Fibroblast of pulmonary artery (primary cell): ENCODE results near the gene ATP13A1.
A peak's percentile ranks its signal among the peaks of the same experiment; 100 is the strongest.

Experiments used
- DNase-seq: peaks from one replicate; pipeline ENCODE4 v3.0.0-alpha.2; 2010; ENCODE audit warnings: low read depth
- H3K4me3 ChIP-seq: replicated peaks from 2 replicates; pipeline ENCODE4 v1.5.1; 2011; ENCODE audit warnings: low read depth, mild to moderate bottlenecking, control low read depth, low read length, moderate library complexity
- CTCF ChIP-seq: IDR thresholded peaks from 2 replicates; pipeline ENCODE4 v1.5.1; 2011; ENCODE audit warnings: mild to moderate bottlenecking, control low read depth, low read length, inconsistent platforms; ENCODE audit errors: missing control alignments

Gene ATP13A1

GRCh38 chr19:19643158-19644053 is 20.1 kb downstream of the ATP13A1 start, which contains the start of gene GMIP:
GMIP (minus strand) TSS chr19:19643657; CDS start chr19:19643529, 128 bp downstream.
- peak within 1 kb of the TSS; percentile 83 for H3K4me3 ChIP-seq
- peak; percentile 43 for DNase-seq
- TF ChIP-seq CTCF = peak; percentile 75

GRCh38 chr19:19642506-19643157 is 20.8 kb downstream of the ATP13A1 start:
- DNase-seq = no peak
- H3K4me3 ChIP-seq = peak overlapping the region; percentile 83
- TF ChIP-seq CTCF = no peak

GRCh38 chr19:19637523-19638251 is 25.8 kb downstream of the ATP13A1 start:
- no peak for TF ChIP-seq CTCF
- no peak for DNase-seq
- H3K4me3 ChIP-seq = no peak overlapping the region

- no peak for TF ChIP-seq CTCF
These were observed 26.3 kb downstream of the ATP13A1 start for GRCh38 chr19:19637186-19637522.

DNA sequence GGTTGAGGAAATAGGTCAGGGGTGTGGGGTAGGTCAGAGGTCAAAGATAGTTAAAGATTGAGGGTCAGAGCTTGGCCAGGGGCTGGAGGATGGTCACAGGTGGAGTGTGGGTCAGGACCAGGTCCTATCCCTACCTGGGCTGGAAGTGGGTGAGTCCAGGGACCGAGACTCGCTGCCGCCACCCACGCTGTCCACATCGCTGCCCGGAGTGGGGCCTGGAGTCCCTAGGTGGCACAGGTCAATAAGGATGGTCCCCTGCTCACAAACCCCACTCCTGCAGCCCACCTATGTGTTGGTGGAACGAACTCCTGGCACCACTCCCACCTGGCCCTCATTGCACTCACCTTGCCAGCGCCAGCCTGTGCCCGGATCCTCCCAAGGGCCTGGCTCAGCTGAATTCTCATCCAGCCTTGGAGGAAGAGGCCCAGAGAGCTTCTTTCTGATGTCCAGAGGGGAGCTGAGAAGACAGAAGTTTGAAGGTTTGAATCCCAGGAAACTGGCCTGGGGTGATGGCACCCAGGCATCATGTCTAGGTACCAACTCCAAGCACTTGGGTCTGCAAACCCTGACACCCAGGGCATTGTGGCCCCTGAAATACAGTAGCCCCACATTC is 26.8 kb downstream of the ATP13A1 start:
- no peak for DNase-seq
- TF ChIP-seq CTCF = no peak
- no peak overlapping the region for H3K4me3 ChIP-seq

More at GRCh38 chr19:19637186-19637522, 26.3 kb downstream of the ATP13A1 start:
- no peak for DNase-seq
- H3K4me3 ChIP-seq = no peak overlapping the region

GRCh38 chr19:19635313-19635702 is 28.2 kb downstream of the ATP13A1 start:
- TF ChIP-seq CTCF = no peak
- DNase-seq = no peak
- H3K4me3 ChIP-seq = no peak overlapping the region
